Right lobe of liver (tissue), 6 donors: ENCODE results near the gene POLN. TPM values are rescaled to one million over a fixed set of nuclear protein-coding genes. Genes with fewer than 3 reads are reported as not detected.

ENCODE experiments used
- ATAC-seq, 4 donors: fragments of 200-7000 bp; cut with Tn5 transposase; one replicate each; pipeline ENCODE4 v1.9.1; 2020; ENCODE audit warnings: mild to moderate bottlenecking in 4 of 4, moderate library complexity in 4 of 4
- DNase-seq, 3 donors: peaks; one replicate each; pipeline ENCODE4 v3.0.0-alpha.2; 2020
- H3K27ac ChIP-seq, 3 donors: fragments of 200-600 bp; one replicate each; pipeline ENCODE4 v1.8.0; 2022
- H3K27me3 ChIP-seq, 2 donors: fragments of 200-600 bp; one replicate each; pipeline ENCODE4 v1.8.0; 2022
- H3K36me3 ChIP-seq, 4 donors: fragments of 200-600 bp; sonication (generic) in 1 of 4; one replicate each; pipeline versions ENCODE4 v1.5.1 to v1.8.0; 2017 to 2022; ENCODE audit warnings: control low read depth in 1 of 4
- H3K4me1 ChIP-seq, 4 donors: fragments of 200-600 bp; sonication (generic) in 1 of 4; one replicate each; pipeline versions ENCODE4 v1.5.1 to v1.8.0; 2017 to 2022; ENCODE audit warnings: control low read depth in 1 of 4
- H3K4me3 ChIP-seq, 3 donors: fragments of 200-600 bp; one replicate each; pipeline ENCODE4 v1.8.0; 2022
- H3K9me3 ChIP-seq, 4 donors: fragments of 200-600 bp; sonication (generic) in 1 of 4; one replicate each; pipeline versions ENCODE4 v1.5.1 to v1.8.0; 2017 to 2022; ENCODE audit warnings: control low read depth in 1 of 4
- CTCF ChIP-seq, 4 donors: fragments of 200-600 bp in 3 of 4; fragments of 450-650 bp in 1 of 4; IDR thresholded peaks; one replicate each; pipeline versions ENCODE4 v1.5.1 to v1.8.0; 2016 to 2022; ENCODE audit warnings: antibody characterized with exemption in 4 of 4, mild to moderate bottlenecking in 2 of 4
- POLR2A ChIP-seq: fragments of 450-650 bp; IDR thresholded peaks from one replicate; pipeline ENCODE4 v1.6.1; 2017; ENCODE audit warnings: antibody characterized with exemption, mild to moderate bottlenecking
- WGBS: methylation state at CpG from one replicate; pipeline ENCODE4 v1.1.6; 2018; ENCODE audit warnings: low coverage, low lambda C conversion rate; ENCODE audit not compliant: insufficient coverage; ENCODE audit errors: missing lambda C conversion rate; 5-methylcytosine and 5-hydroxymethylcytosine counted together
- intact Hi-C, 2 donors: fragments of 100-400 bp; cut with DNase I; formaldehyde crosslinking; loops; one replicate each; pipeline versions ENCODE4 v1.11.2 to v1.14.1; 2022
- total RNA-seq, 6 experiments: library from RNA; depleted of rRNA in 2 of 6; stranded (reverse); fragments of >200 nt in 2 of 6; fragmentation: NEBNext Ultra II Directional in 3 of 6; extraction: Animal tissue kit (Norgen Biotek cat#: 25700) in 3 of 6; gene quantifications; one replicate each; pipeline versions ENCODE4 v1.1.0 to v1.2.4, GENCODE V29; 2016 to 2023
- donor health status: DM: no; HTN: yes; CAD: no.
- donor health status: DM: no; HTN: no; CAD: no.
- donor health status: DM: no; HTN: no; CAD: no.
- donor health status: DM: no; HTN: yes; CAD: no.
- donor health status: DM: no; HTN: yes; CAD: no.

POLN gene
- total RNA-seq, 6 experiments from 2014 or later: 0.87 to 2.5 (median 1.4) TPM

- WGBS: 92% methylated on average over 9 of the region's 18 CpGs
- ATAC-seq (no peak), DNase-seq (peak in 1 of 3 donors; percentile 43)
- H3K4me3 ChIP-seq: no peak overlapping the region
- no peaks in the 10 kb centered on the region for H3K36me3 ChIP-seq
- no peaks in the 10 kb centered on the region for H3K9me3 ChIP-seq
- TF ChIP-seq POLR2A (no peak), CTCF (IDR thresholded peaks at IDR 0.05) (no peak)
- peaks cover 0 to 16% of the 10 kb centered on the region in 2 donors for H3K27me3 ChIP-seq
- intact Hi-C loops: no loop called here
- no peak overlapping the region for H3K27ac ChIP-seq
- peaks cover 0 to 20% (median 5%) of the 10 kb centered on the region in 4 donors for H3K4me1 ChIP-seq
These were observed 197.1 kb downstream of the POLN start for GRCh38 chr4:2044542-2045517.

DNA sequence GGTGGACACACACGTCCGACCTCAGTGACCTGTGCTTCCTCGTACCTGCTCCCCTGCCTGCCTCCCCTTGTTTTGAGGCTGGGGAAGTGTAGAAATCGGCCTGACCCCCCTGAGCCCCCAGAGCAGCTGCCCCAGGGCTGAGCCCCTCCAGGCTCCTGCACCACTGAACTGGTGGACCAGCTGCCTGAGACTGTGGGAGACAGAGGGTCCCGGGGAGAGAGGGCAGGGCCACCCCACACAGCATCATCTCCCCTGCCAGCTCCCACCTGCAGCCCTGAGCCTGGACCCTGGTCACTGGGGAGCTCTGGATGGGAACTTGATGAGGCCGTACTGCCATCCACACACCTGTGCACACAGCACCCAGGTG lies 197.8 kb downstream of the POLN start:
- Histone ChIP-seq H3K36me3 (no peaks in the 10 kb centered on the region), H3K4me3 (no peak overlapping the region), H3K9me3 (no peaks in the 10 kb centered on the region), H3K27ac (no peak overlapping the region), H3K4me1 (peaks cover 0 to 20% (median 5%) of the 10 kb centered on the region in 4 donors), H3K27me3 (peaks cover 0 to 16% of the 10 kb centered on the region in 2 donors)
- 60% methylated on average over 2 of the region's 6 CpGs for WGBS
- peak in 1 of 3 donors; percentile 34 for DNase-seq
- no peak for TF ChIP-seq POLR2A
- TF ChIP-seq CTCF (IDR thresholded peaks at IDR 0.05): no peak
- no peak for ATAC-seq
- intact Hi-C loops: no loop called here

DNA sequence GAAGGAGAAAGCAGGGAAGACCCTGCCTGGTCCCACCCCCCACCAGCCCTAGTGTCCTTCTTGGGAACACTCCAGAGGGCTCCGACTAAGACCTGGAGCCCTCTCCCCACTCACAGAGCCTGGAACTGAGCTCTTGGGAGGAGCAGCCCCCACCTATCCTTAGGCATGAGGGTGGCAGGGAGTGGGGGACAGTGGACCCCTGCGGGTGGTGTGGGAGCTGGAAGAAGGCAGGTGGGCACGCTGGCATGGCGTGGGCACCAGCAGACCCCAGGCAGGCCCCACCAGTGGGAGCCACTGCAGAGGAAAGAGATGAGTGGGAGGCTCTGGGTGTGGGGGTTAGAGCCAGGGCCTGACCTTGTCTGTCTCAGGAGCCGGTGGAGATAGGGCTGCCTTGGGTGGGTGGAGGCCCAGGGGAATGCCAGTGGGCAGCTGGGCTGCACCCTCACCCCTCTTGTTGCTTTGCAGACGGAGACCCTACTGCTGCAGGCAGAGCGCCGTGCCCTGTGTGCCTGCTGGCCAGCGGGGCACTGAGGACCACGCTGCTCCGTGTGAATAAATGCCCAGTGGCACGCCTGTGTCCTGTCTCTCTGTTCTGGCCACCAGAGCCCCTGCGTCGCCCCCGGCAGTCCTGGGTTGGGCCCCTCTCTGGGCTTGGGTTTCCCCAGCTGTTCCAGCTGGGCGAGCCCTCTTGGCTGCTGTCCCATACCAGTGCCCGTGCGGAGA lies 198.4 kb downstream of the POLN start:
- Histone ChIP-seq H3K27me3 (peaks cover 0 to 16% of the 10 kb centered on the region in 2 donors), H3K4me3 (no peak overlapping the region), H3K27ac (no peak overlapping the region), H3K9me3 (no peaks in the 10 kb centered on the region), H3K36me3 (no peaks in the 10 kb centered on the region), H3K4me1 (peaks cover 0 to 20% (median 5%) of the 10 kb centered on the region in 4 donors)
- WGBS: 100% methylated on average over 1 of the region's 18 CpGs
- ATAC-seq (no peak), DNase-seq (peak in 1 of 3 donors; percentile 3)
- intact Hi-C loops: no loop called here
- TF ChIP-seq POLR2A (no peak), CTCF (IDR thresholded peaks at IDR 0.05) (no peak)

GRCh38 chr4:2042947-2043395 lies 198.9 kb downstream of the POLN start:
- ATAC-seq (no peak), DNase-seq (no peak)
- no peaks in the 10 kb centered on the region for H3K9me3 ChIP-seq
- H3K4me3 ChIP-seq: no peak overlapping the region
- intact Hi-C loops: no loop called here
- peaks cover 0 to 16% of the 10 kb centered on the region in 2 donors for H3K27me3 ChIP-seq
- no peak overlapping the region for H3K27ac ChIP-seq
- H3K4me1 ChIP-seq: peaks cover 0 to 20% (median 5%) of the 10 kb centered on the region in 4 donors
- WGBS: 60% methylated on average over 1 of the region's 8 CpGs
- H3K36me3 ChIP-seq: no peaks in the 10 kb centered on the region
- TF ChIP-seq POLR2A (no peak), CTCF (IDR thresholded peaks at IDR 0.05) (no peak)
